GM15510 (cell line): ENCODE measurements around the gene HAGHL.

Experiments used
- POLR2A ChIP-seq: IDR thresholded peaks from 3 replicates; pipeline ENCODE4 v1.6.1; 2011; ENCODE audit warnings: borderline replicate concordance; ENCODE audit not compliant: insufficient read length; ENCODE audit errors: extremely low read depth

Gene HAGHL

GRCh38 chr16:720990-721764 is 5.7 kb upstream of the HAGHL start, which contains the start of gene ANTKMT:
TSS of gene ANTKMT (plus strand) at chr16:721146. CDS start at chr16:721275, 129 bp downstream.
- TF ChIP-seq POLR2A, result peak; percentile 96

- TF ChIP-seq POLR2A, result no peak
Measured at GRCh38 chr16:721765-722540, 5.0 kb upstream of the HAGHL start.

- peak; percentile 14 for TF ChIP-seq POLR2A
Measured at GRCh38 chr16:722835-723633, 3.9 kb upstream of the HAGHL start.

GRCh38 chr16:723695-724094 is 3.2 kb upstream of the HAGHL start:
- TF ChIP-seq POLR2A, result no peak

GRCh38 chr16:724188-725040 is 2.5 kb upstream of the HAGHL start:
- TF ChIP-seq POLR2A, result peak; percentile 11

- no peak for TF ChIP-seq POLR2A
Measured at GRCh38 chr16:725041-725376, 1.9 kb upstream of the HAGHL start.

- no peak for TF ChIP-seq POLR2A
Measured at GRCh38 chr16:725463-726187, 1.3 kb upstream of the HAGHL start.

GRCh38 chr16:726188-726437 is 793 bp upstream of the HAGHL start:
- TF ChIP-seq POLR2A, result no peak

GRCh38 chr16:727291-727977 is 528 bp downstream of the HAGHL start:
- peak; percentile 44 for TF ChIP-seq POLR2A

- peak; percentile 61 for TF ChIP-seq POLR2A
Measured at GRCh38 chr16:728131-728889, 1.4 kb downstream of the HAGHL start.

- no peak for TF ChIP-seq POLR2A
Measured at GRCh38 chr16:728890-729744, 2.2 kb downstream of the HAGHL start.
